ENCODE data around the gene KIF18B.

GRCh38 chr17:44913676-44914075 lies 33.9 kb downstream of the KIF18B start:
- TF ChIP-seq CTCF (IDR thresholded peaks at IDR 0.05) (no peak), POLR2A (IDR thresholded peaks at IDR 0.05) (no peak)
